ENCODE measurements around the gene RAB3B.

The RAB3B gene

GRCh38 chr1:51937112-51937511, 53.4 kb downstream of the RAB3B start:
- Histone ChIP-seq H3K9ac (ENCODE audit: low read length) (no peak overlapping the region), H3K4me3 (ENCODE audit: low read length) (no peak overlapping the region), H3K4me2 (ENCODE audit: low read length) (no peak overlapping the region), H2AFZ (ENCODE audit: low read depth, low read length) (no peak overlapping the region), H3K27ac (ENCODE audit: low read length) (no peak overlapping the region), H3K4me1 (ENCODE audit: low read length) (no peaks in the 10 kb centered on the region), H4K20me1 (ENCODE audit: insufficient read depth, low read length) (no peaks in the 10 kb centered on the region), H3K9me3 (ENCODE audit: insufficient read depth, low read length) (no peaks in the 10 kb centered on the region; the same call in 1 of the 2 replicates), H3K27me3 (ENCODE audit: low read depth, low read length) (no peaks in the 10 kb centered on the region), H3K36me3 (replicated peaks; ENCODE audit: low read depth, low read length) (no peaks in the 10 kb centered on the region), H3K79me2 (ENCODE audit: low read length) (no peaks in the 10 kb centered on the region)
- TF ChIP-seq EZH2phosphoT487 (IDR thresholded peaks at IDR 0.05; ENCODE audit: low read depth) (no peak), CTCF (IDR thresholded peaks at IDR 0.05; ENCODE audit: low read depth, low read length) (no peak)

- Histone ChIP-seq H2AFZ (ENCODE audit: low read depth, low read length) (no peak overlapping the region), H3K27ac (ENCODE audit: low read length) (no peak overlapping the region), H3K27me3 (ENCODE audit: low read depth, low read length) (no peaks in the 10 kb centered on the region), H4K20me1 (ENCODE audit: insufficient read depth, low read length) (no peaks in the 10 kb centered on the region), H3K4me1 (ENCODE audit: low read length) (no peaks in the 10 kb centered on the region), H3K4me2 (ENCODE audit: low read length) (no peak overlapping the region), H3K9me3 (ENCODE audit: insufficient read depth, low read length) (no peaks in the 10 kb centered on the region; the same call in 1 of the 2 replicates), H3K36me3 (replicated peaks; ENCODE audit: low read depth, low read length) (no peaks in the 10 kb centered on the region), H3K4me3 (ENCODE audit: low read length) (no peak overlapping the region), H3K79me2 (ENCODE audit: low read length) (no peaks in the 10 kb centered on the region), H3K9ac (ENCODE audit: low read length) (no peak overlapping the region)
- TF ChIP-seq EZH2phosphoT487 (IDR thresholded peaks at IDR 0.05; ENCODE audit: low read depth), result no peak
- no peak for TF ChIP-seq CTCF (IDR thresholded peaks at IDR 0.05; ENCODE audit: low read depth, low read length)
These were observed 54.0 kb downstream of the RAB3B start for GRCh38 chr1:51936531-51936930.

- Histone ChIP-seq H3K36me3 (replicated peaks; ENCODE audit: low read depth, low read length) (no peaks in the 10 kb centered on the region), H3K4me2 (ENCODE audit: low read length) (no peak overlapping the region)
These were observed 57.2 kb downstream of the RAB3B start for GRCh38 chr1:51933344-51933743.

GRCh38 chr1:51930329-51930728, 60.2 kb downstream of the RAB3B start:
- Histone ChIP-seq H3K79me2 (ENCODE audit: low read length) (no peaks in the 10 kb centered on the region), H3K9ac (ENCODE audit: low read length) (no peak overlapping the region), H2AFZ (ENCODE audit: low read depth, low read length) (no peak overlapping the region), H3K36me3 (replicated peaks; ENCODE audit: low read depth, low read length) (no peaks in the 10 kb centered on the region), H3K4me3 (ENCODE audit: low read length) (no peak overlapping the region), H3K9me3 (ENCODE audit: insufficient read depth, low read length) (no peaks in the 10 kb centered on the region), H3K4me2 (ENCODE audit: low read length) (no peak overlapping the region), H3K27ac (ENCODE audit: low read length) (no peak overlapping the region), H3K4me1 (ENCODE audit: low read length) (no peaks in the 10 kb centered on the region), H3K27me3 (ENCODE audit: low read depth, low read length) (no peaks in the 10 kb centered on the region; the same call in 1 of the 2 replicates), H4K20me1 (ENCODE audit: insufficient read depth, low read length) (no peaks in the 10 kb centered on the region)
- TF ChIP-seq EZH2phosphoT487 (IDR thresholded peaks at IDR 0.05; ENCODE audit: low read depth) (no peak), CTCF (IDR thresholded peaks at IDR 0.05; ENCODE audit: low read depth, low read length) (no peak)

More at GRCh38 chr1:51933344-51933743, 57.2 kb downstream of the RAB3B start:
- no peaks in the 10 kb centered on the region; the same call in 1 of the 2 replicates for H3K27me3 ChIP-seq (ENCODE audit: low read depth, low read length)
- no peak overlapping the region for H2AFZ ChIP-seq (ENCODE audit: low read depth, low read length)
- no peak overlapping the region for H3K4me3 ChIP-seq (ENCODE audit: low read length)
- H3K79me2 ChIP-seq (ENCODE audit: low read length), result no peaks in the 10 kb centered on the region
- H3K9ac ChIP-seq (ENCODE audit: low read length), result no peak overlapping the region
- H3K9me3 ChIP-seq (ENCODE audit: insufficient read depth, low read length), result no peaks in the 10 kb centered on the region
- TF ChIP-seq EZH2phosphoT487 (IDR thresholded peaks at IDR 0.05; ENCODE audit: low read depth), result no peak
- H4K20me1 ChIP-seq (ENCODE audit: insufficient read depth, low read length), result no peaks in the 10 kb centered on the region
- no peak overlapping the region for H3K27ac ChIP-seq (ENCODE audit: low read length)
- no peaks in the 10 kb centered on the region for H3K4me1 ChIP-seq (ENCODE audit: low read length)

Data from OCI-LY3 (cell line).